GM19452 (cell line): ENCODE data around the gene BMX.

Source experiments
- ATAC-seq: cut with Tn5 transposase; IDR thresholded peaks from one replicate; pipeline ENCODE4 v1.9.1; 2021; ENCODE audit not compliant: unreplicated experiment

Gene BMX

GRCh38 chrX:15567886-15568616 lies 67.4 kb downstream of the BMX start:
- peak; percentile 51 for ATAC-seq

- ATAC-seq: no peak
Measured at GRCh38 chrX:15570145-15570544, 69.5 kb downstream of the BMX start.

GRCh38 chrX:15574017-15574416 lies 73.4 kb downstream of the BMX start:
- ATAC-seq: no peak

- ATAC-seq: no peak
Measured at GRCh38 chrX:15576019-15576418, 75.4 kb downstream of the BMX start.

- ATAC-seq: no peak
Measured at GRCh38 chrX:15579778-15580747, 79.5 kb downstream of the BMX start.

- no peak for ATAC-seq
Measured at GRCh38 chrX:15594371-15594770, 93.8 kb downstream of the BMX start.

GRCh38 chrX:15598026-15598425 lies 97.4 kb downstream of the BMX start:
- ATAC-seq: no peak

GRCh38 chrX:15599461-15599860 lies 98.9 kb downstream of the BMX start:
- no peak for ATAC-seq

- no peak for ATAC-seq
Measured at GRCh38 chrX:15600049-15600448, 99.4 kb downstream of the BMX start.

GRCh38 chrX:15600745-15601144 lies 100.1 kb downstream of the BMX start, which contains the start of gene ACE2:
Gene ACE2, minus strand, starts transcription at chrX:15600960. Its CDS starts 49 bp downstream, at chrX:15600911.
- no peak for ATAC-seq

GRCh38 chrX:15601932-15602331 lies 101.3 kb downstream of the BMX start:
- ATAC-seq: no peak

- no peak for ATAC-seq
Measured at GRCh38 chrX:15602761-15603160, 102.2 kb downstream of the BMX start.

GRCh38 chrX:15605226-15605625 lies 104.6 kb downstream of the BMX start:
- no peak for ATAC-seq
